ENCODE data around the gene MTTP. TPM values are rescaled to one million over a fixed set of nuclear protein-coding genes. Genes with fewer than 3 reads are reported as not detected.
"Not testable (repeated sequence)": the region's sequence is repeated elsewhere in the genome, so short reads cannot be mapped to it uniquely, and the experiment has no call there.

The MTTP gene
- 0.49 TPM for polyA plus RNA-seq (2012; ENCODE audit: insufficient read depth, insufficient read length, low read depth)

GRCh38 chr4:99574530-99575324 lies at the start of gene MTTP:
TSS of gene MTTP (plus strand) at chr4:99574824. CDS start at chr4:99574910, 86 bp downstream.
- H3K4me3 ChIP-seq (ENCODE audit: low read depth, low read length), result no peak within 1 kb of the TSS
- TF ChIP-seq, protein P1, sequence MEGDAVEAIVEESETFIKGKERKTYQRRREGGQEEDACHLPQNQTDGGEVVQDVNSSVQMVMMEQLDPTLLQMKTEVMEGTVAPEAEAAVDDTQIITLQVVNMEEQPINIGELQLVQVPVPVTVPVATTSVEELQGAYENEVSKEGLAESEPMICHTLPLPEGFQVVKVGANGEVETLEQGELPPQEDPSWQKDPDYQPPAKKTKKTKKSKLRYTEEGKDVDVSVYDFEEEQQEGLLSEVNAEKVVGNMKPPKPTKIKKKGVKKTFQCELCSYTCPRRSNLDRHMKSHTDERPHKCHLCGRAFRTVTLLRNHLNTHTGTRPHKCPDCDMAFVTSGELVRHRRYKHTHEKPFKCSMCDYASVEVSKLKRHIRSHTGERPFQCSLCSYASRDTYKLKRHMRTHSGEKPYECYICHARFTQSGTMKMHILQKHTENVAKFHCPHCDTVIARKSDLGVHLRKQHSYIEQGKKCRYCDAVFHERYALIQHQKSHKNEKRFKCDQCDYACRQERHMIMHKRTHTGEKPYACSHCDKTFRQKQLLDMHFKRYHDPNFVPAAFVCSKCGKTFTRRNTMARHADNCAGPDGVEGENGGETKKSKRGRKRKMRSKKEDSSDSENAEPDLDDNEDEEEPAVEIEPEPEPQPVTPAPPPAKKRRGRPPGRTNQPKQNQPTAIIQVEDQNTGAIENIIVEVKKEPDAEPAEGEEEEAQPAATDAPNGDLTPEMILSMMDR (IDR thresholded peaks at IDR 0.05; ENCODE audit: low read depth, low read length), result no peak
- no peaks in the 10 kb centered on the region for H3K36me3 ChIP-seq
- peaks cover 41% of the 10 kb centered on the region for H3K27me3 ChIP-seq
- no peak for DNase-seq
- no peaks in the 10 kb centered on the region for H3K9me3 ChIP-seq
- no peaks in the 10 kb centered on the region for H3K4me1 ChIP-seq

DNA sequence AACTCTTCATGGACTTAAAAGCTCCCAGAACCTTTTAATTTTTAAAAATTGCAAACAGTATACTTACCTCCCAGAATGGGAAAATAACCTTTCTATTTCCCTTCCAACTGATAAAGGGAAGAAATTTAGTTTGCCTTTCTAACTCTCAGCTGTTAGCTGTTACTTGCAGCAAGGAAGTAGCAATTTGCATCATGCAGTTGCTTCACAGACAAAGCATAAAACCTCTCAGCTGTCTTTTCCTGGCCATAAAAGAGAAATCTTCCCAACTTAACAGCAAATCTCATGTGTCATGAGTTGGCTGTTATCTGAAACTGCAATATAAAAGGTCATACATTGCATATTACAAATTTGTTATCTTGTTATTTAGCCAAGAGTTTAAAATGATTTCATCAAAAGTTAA lies 45.4 kb upstream of the MTTP start:
- Histone ChIP-seq H3K27me3 (peaks cover 9% of the 10 kb centered on the region), H3K9me3 (no peaks in the 10 kb centered on the region), H3K4me1 (no peaks in the 10 kb centered on the region), H3K36me3 (no peaks in the 10 kb centered on the region), H3K4me3 (ENCODE audit: low read depth, low read length) (no peak overlapping the region)
- no peak for DNase-seq
- TF ChIP-seq, protein P1 (IDR thresholded peaks at IDR 0.05; ENCODE audit: low read depth, low read length), result no peak

GRCh38 chr4:99529956-99530355 lies 44.7 kb upstream of the MTTP start:
- Histone ChIP-seq H3K9me3 (no peaks in the 10 kb centered on the region), H3K4me1 (no peaks in the 10 kb centered on the region), H3K4me3 (ENCODE audit: low read depth, low read length) (no peak overlapping the region), H3K36me3 (no peaks in the 10 kb centered on the region), H3K27me3 (peaks cover 9% of the 10 kb centered on the region)
- no peak for DNase-seq
- TF ChIP-seq, protein P1 (IDR thresholded peaks at IDR 0.05; ENCODE audit: low read depth, low read length), result no peak

DNA sequence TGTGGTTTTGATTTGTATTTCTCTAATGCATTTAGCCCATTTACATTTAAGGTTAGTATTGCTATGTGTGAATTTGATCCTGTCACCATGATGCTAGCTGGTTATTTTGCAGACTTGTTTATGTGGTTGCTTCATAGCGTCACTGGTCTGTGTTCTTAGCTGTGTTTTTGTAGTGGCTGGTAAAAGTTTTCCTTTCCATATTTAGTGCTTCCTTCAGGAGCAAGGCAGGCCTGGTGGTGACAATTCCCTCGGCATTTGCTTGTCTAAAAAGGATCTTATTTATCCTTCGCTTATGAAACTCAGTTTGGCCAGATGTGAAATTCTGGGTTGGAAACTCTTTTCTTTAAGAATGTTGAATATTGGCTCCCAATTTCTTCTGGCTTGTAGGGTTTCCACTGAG lies 39.9 kb upstream of the MTTP start:
- H3K27me3 ChIP-seq; H3K9me3 ChIP-seq; H3K36me3 ChIP-seq; H3K4me3 ChIP-seq (ENCODE audit: low read depth, low read length); DNase-seq; H3K4me1 ChIP-seq: not testable (repeated sequence)

DNA sequence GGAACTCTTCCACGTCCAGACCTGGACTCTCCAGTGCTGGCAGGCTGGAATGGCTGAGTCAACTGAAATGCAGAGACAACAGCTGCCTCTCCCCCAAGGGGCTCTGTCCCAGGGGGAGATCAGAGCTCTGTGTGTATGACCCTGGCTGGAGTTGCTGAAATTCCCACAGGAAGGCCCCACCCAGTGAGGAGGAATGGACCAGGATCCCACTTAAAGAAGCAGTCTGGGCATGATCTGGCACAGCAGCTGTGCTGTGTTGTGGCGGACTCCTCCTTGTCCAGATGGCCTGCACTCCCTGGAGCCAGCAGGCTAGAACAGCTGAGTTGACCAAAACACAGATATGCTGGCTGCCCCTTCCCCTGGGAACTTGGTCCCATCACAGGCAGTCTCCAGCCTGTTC lies 38.4 kb upstream of the MTTP start:
- H3K4me3 ChIP-seq (ENCODE audit: low read depth, low read length), result no peak overlapping the region
- H3K9me3 ChIP-seq, result no peaks in the 10 kb centered on the region
- no peaks in the 10 kb centered on the region for H3K36me3 ChIP-seq
- TF ChIP-seq, protein P1 (IDR thresholded peaks at IDR 0.05; ENCODE audit: low read depth, low read length), result no peak
- H3K4me1 ChIP-seq, result peaks cover 3% of the 10 kb centered on the region; the same call in 1 of the 2 replicates
- no peaks in the 10 kb centered on the region for H3K27me3 ChIP-seq
- DNase-seq, result peak; percentile 80

GRCh38 chr4:99536848-99537247 lies 37.8 kb upstream of the MTTP start:
- DNase-seq, result no peak
- no peaks in the 10 kb centered on the region for H3K9me3 ChIP-seq
- TF ChIP-seq, protein P1 (IDR thresholded peaks at IDR 0.05; ENCODE audit: low read depth, low read length), result no peak
- peaks cover 3% of the 10 kb centered on the region; the same call in 1 of the 2 replicates for H3K4me1 ChIP-seq
- no peak overlapping the region for H3K4me3 ChIP-seq (ENCODE audit: low read depth, low read length)
- no peaks in the 10 kb centered on the region for H3K27me3 ChIP-seq
- no peaks in the 10 kb centered on the region for H3K36me3 ChIP-seq
